Measurements from ENCODE around the gene TXNL4B. TPM values are rescaled to one million over a fixed set of nuclear protein-coding genes. Genes with fewer than 3 reads are reported as not detected.

Gene TXNL4B
- total RNA-seq = 10 to 100 TPM; 14.9 to 16.7 TPM

GRCh38 chr16:72093448-72094265 is at the start of gene TXNL4B, which contains the start of gene DHX38:
TXNL4B (minus strand) TSS chr16:72093620; CDS start chr16:72090749, 2,871 bp downstream.
DHX38 (plus strand) TSS chr16:72093847; CDS start chr16:72096158, 2,311 bp downstream.
- no peaks in the 10 kb centered on the region for H3K9me3 Mint-ChIP-seq (ENCODE audit: insufficient read depth)
- peaks cover 34% of the 10 kb centered on the region for H3K4me1 Mint-ChIP-seq (ENCODE audit: low read depth)
- POLR2A ChIA-PET = interaction anchor here (0.6 to 1.9 kb wide), 8 partner anchors 10 to 1117 kb away, joined by 3 to 7 read pairs (median 3); partner anchors contain the start of gene AP1G1
- DNase-seq (peak; percentile 96), ATAC-seq (peak; percentile 98)
- peak within 1 kb of the TSS; percentile 96 for H3K4me3 Mint-ChIP-seq
- H3K27ac Mint-ChIP-seq = peak within 1 kb of the TSS; percentile 98
- peaks cover 40% of the 10 kb centered on the region for H3K36me3 Mint-ChIP-seq (ENCODE audit: low read depth)
- H3K27me3 Mint-ChIP-seq (ENCODE audit: low read depth) = no peaks in the 10 kb centered on the region
- CTCF ChIA-PET = interaction anchor here (1.0 to 5.4 kb wide), 3 partner anchors 27 to 132 kb away, joined by 3 to 25 read pairs (median 5); no protein-coding TSS in a partner anchor

GRCh38 chr16:72142476-72142875 is 49.1 kb upstream of the TXNL4B start:
- no peaks in the 10 kb centered on the region for H3K36me3 Mint-ChIP-seq (ENCODE audit: low read depth)
- H3K4me1 Mint-ChIP-seq (ENCODE audit: low read depth) = no peaks in the 10 kb centered on the region
- DNase-seq (no peak), ATAC-seq (no peak)
- no peak overlapping the region for H3K4me3 Mint-ChIP-seq
- no peaks in the 10 kb centered on the region for H3K9me3 Mint-ChIP-seq (ENCODE audit: insufficient read depth)
- peaks cover 9% of the 10 kb centered on the region for H3K27me3 Mint-ChIP-seq (ENCODE audit: low read depth)
- POLR2A ChIA-PET = no interaction called here
- no peak overlapping the region for H3K27ac Mint-ChIP-seq
- CTCF ChIA-PET = interaction anchor here (0.8 to 1.0 kb wide), 2 partner anchors 14 to 17 kb away, joined by 3 read pairs; no protein-coding TSS in a partner anchor

- ChIA-PET CTCF (no interaction called here), POLR2A (no interaction called here)
- Mint-ChIP-seq H3K4me1 (ENCODE audit: low read depth) (no peaks in the 10 kb centered on the region), H3K36me3 (ENCODE audit: low read depth) (no peaks in the 10 kb centered on the region), H3K27me3 (ENCODE audit: low read depth) (peaks cover 3% of the 10 kb centered on the region), H3K9me3 (ENCODE audit: insufficient read depth) (no peaks in the 10 kb centered on the region), H3K4me3 (no peak overlapping the region), H3K27ac (no peak overlapping the region)
- no peak for DNase-seq
- no peak for ATAC-seq
Observed at GRCh38 chr16:72139908-72140307, 46.5 kb upstream of the TXNL4B start.

- ATAC-seq (no peak), DNase-seq (no peak)
- Mint-ChIP-seq H3K4me1 (ENCODE audit: low read depth) (no peaks in the 10 kb centered on the region), H3K4me3 (no peak overlapping the region), H3K9me3 (ENCODE audit: insufficient read depth) (no peaks in the 10 kb centered on the region), H3K27ac (no peak overlapping the region), H3K36me3 (ENCODE audit: low read depth) (no peaks in the 10 kb centered on the region), H3K27me3 (ENCODE audit: low read depth) (no peaks in the 10 kb centered on the region)
- ChIA-PET POLR2A (no interaction called here), CTCF (no interaction called here)
Observed at GRCh38 chr16:72138064-72138572, 44.7 kb upstream of the TXNL4B start.

GRCh38 chr16:72137380-72138063 is 44.1 kb upstream of the TXNL4B start:
- no peak overlapping the region for H3K27ac Mint-ChIP-seq
- H3K4me3 Mint-ChIP-seq = no peak overlapping the region
- CTCF ChIA-PET = interaction anchor here (0.7 kb wide), 1 partner anchor 123 kb away, joined by 3 read pairs; no protein-coding TSS in a partner anchor

GRCh38 chr16:72134507-72134906 is 41.1 kb upstream of the TXNL4B start:
- Mint-ChIP-seq H3K4me3 (no peak overlapping the region), H3K9me3 (ENCODE audit: insufficient read depth) (no peaks in the 10 kb centered on the region), H3K36me3 (ENCODE audit: low read depth) (no peaks in the 10 kb centered on the region), H3K27me3 (ENCODE audit: low read depth) (no peaks in the 10 kb centered on the region), H3K4me1 (ENCODE audit: low read depth) (no peaks in the 10 kb centered on the region), H3K27ac (no peak overlapping the region)
- POLR2A ChIA-PET = no interaction called here
- no peak for ATAC-seq
- CTCF ChIA-PET = no interaction called here
- no peak for DNase-seq

More at GRCh38 chr16:72137380-72138063, 44.1 kb upstream of the TXNL4B start:
- Mint-ChIP-seq H3K36me3 (ENCODE audit: low read depth) (no peaks in the 10 kb centered on the region), H3K4me1 (ENCODE audit: low read depth) (no peaks in the 10 kb centered on the region), H3K27me3 (ENCODE audit: low read depth) (no peaks in the 10 kb centered on the region), H3K9me3 (ENCODE audit: insufficient read depth) (no peaks in the 10 kb centered on the region)
- POLR2A ChIA-PET = no interaction called here
- no peak for DNase-seq
- no peak for ATAC-seq

GRCh38 chr16:72132726-72133125 is 39.3 kb upstream of the TXNL4B start:
- Mint-ChIP-seq H3K27ac (no peak overlapping the region), H3K4me3 (no peak overlapping the region), H3K27me3 (ENCODE audit: low read depth) (no peaks in the 10 kb centered on the region), H3K36me3 (ENCODE audit: low read depth) (no peaks in the 10 kb centered on the region), H3K4me1 (ENCODE audit: low read depth) (no peaks in the 10 kb centered on the region), H3K9me3 (ENCODE audit: insufficient read depth) (no peaks in the 10 kb centered on the region)
- ATAC-seq (no peak), DNase-seq (no peak)
- POLR2A ChIA-PET = no interaction called here
- CTCF ChIA-PET = no interaction called here

- POLR2A ChIA-PET = no interaction called here
- no peaks in the 10 kb centered on the region for H3K36me3 Mint-ChIP-seq (ENCODE audit: low read depth)
- no peaks in the 10 kb centered on the region for H3K9me3 Mint-ChIP-seq (ENCODE audit: insufficient read depth)
- H3K4me3 Mint-ChIP-seq = no peak overlapping the region
- no peaks in the 10 kb centered on the region for H3K27me3 Mint-ChIP-seq (ENCODE audit: low read depth)
- no peak overlapping the region for H3K27ac Mint-ChIP-seq
- CTCF ChIA-PET = no interaction called here
- H3K4me1 Mint-ChIP-seq (ENCODE audit: low read depth) = no peaks in the 10 kb centered on the region
- no peak for ATAC-seq
- no peak for DNase-seq
Observed at GRCh38 chr16:72131036-72131435, 37.6 kb upstream of the TXNL4B start.

GRCh38 chr16:72129976-72130656 is 36.7 kb upstream of the TXNL4B start:
- CTCF ChIA-PET = interaction anchor here (0.6 to 0.8 kb wide), 2 partner anchors 142 to 384 kb away, joined by 3 read pairs; no protein-coding TSS in a partner anchor
- no peak for ATAC-seq
- DNase-seq = no peak
- no peaks in the 10 kb centered on the region for H3K9me3 Mint-ChIP-seq (ENCODE audit: insufficient read depth)
- POLR2A ChIA-PET = interaction anchor here (0.9 kb wide), 1 partner anchor 65 kb away, joined by 4 read pairs; no protein-coding TSS in a partner anchor
- no peaks in the 10 kb centered on the region for H3K27me3 Mint-ChIP-seq (ENCODE audit: low read depth)
- H3K36me3 Mint-ChIP-seq (ENCODE audit: low read depth) = no peaks in the 10 kb centered on the region
- H3K27ac Mint-ChIP-seq = no peak overlapping the region
- H3K4me1 Mint-ChIP-seq (ENCODE audit: low read depth) = peaks cover 5% of the 10 kb centered on the region
- H3K4me3 Mint-ChIP-seq = no peak overlapping the region

- peaks cover 10% of the 10 kb centered on the region for H3K4me1 Mint-ChIP-seq (ENCODE audit: low read depth)
- no peak overlapping the region for H3K4me3 Mint-ChIP-seq
- no peak for ATAC-seq
- no peaks in the 10 kb centered on the region for H3K27me3 Mint-ChIP-seq (ENCODE audit: low read depth)
- DNase-seq = no peak
- no peaks in the 10 kb centered on the region for H3K9me3 Mint-ChIP-seq (ENCODE audit: insufficient read depth)
- H3K36me3 Mint-ChIP-seq (ENCODE audit: low read depth) = no peaks in the 10 kb centered on the region
- POLR2A ChIA-PET = no interaction called here
- no peak overlapping the region for H3K27ac Mint-ChIP-seq
- CTCF ChIA-PET = interaction anchor here (0.9 to 1.5 kb wide), 5 partner anchors 14 to 271 kb away, joined by 3 to 4 read pairs (median 3); partner anchors contain the start of gene PMFBP1
Observed at GRCh38 chr16:72128701-72129100, 35.3 kb upstream of the TXNL4B start.

GRCh38 chr16:72126429-72126765 is 33.0 kb upstream of the TXNL4B start:
- ChIA-PET CTCF (interaction anchor here (1.7 kb wide), 1 partner anchor 33 kb away, joined by 5 read pairs; the partner anchor contains the start of genes DHX38 and TXNL4B), POLR2A (no interaction called here)
- DNase-seq (no peak), ATAC-seq (no peak)
- Mint-ChIP-seq H3K27me3 (ENCODE audit: low read depth) (no peaks in the 10 kb centered on the region), H3K4me3 (no peak overlapping the region), H3K4me1 (ENCODE audit: low read depth) (peaks cover 10% of the 10 kb centered on the region), H3K27ac (no peak overlapping the region), H3K9me3 (ENCODE audit: insufficient read depth) (no peaks in the 10 kb centered on the region), H3K36me3 (ENCODE audit: low read depth) (no peaks in the 10 kb centered on the region)

Data from activated CD8-positive, alpha-beta T cell treated with anti-CD3 and anti-CD28 coated beads, Interleukin-2, amount 10 ng/mL, durations not matched to agents 7 days and 5 days (primary cell).